Activated T-cell treated with anti-CD3 and anti-CD28 coated beads, Interleukin-2, amount 50 U/mL, for 24 hours (primary cell): Measurements from ENCODE around the gene SHC2.
A peak's percentile ranks its signal among the peaks of the same experiment; 100 is the strongest.

ENCODE experiments used
- DNase-seq: peaks from one replicate; pipeline ENCODE4 v3.0.0-alpha.2; 2020
- H3K27ac Mint-ChIP-seq: 2 replicates; pipeline ENCODE4 v1.8.0; 2020; ENCODE audit warnings: mild to moderate bottlenecking, mixed read lengths
- H3K27me3 Mint-ChIP-seq: 2 replicates; pipeline ENCODE4 v1.8.0; 2020; ENCODE audit warnings: mixed read lengths
- H3K36me3 Mint-ChIP-seq: 2 replicates; pipeline ENCODE4 v1.8.0; 2020; ENCODE audit warnings: low read depth, mixed read lengths
- H3K4me1 Mint-ChIP-seq: 2 replicates; pipeline ENCODE4 v1.8.0; 2020; ENCODE audit warnings: low read depth, mixed read lengths
- H3K4me3 Mint-ChIP-seq: 2 replicates; pipeline ENCODE4 v1.8.0; 2020; ENCODE audit warnings: mild to moderate bottlenecking, moderate library complexity, mixed read lengths
- H3K9me3 Mint-ChIP-seq: 2 replicates; pipeline ENCODE4 v1.8.0; 2020; ENCODE audit warnings: mixed read lengths

SHC2 gene, protein sequence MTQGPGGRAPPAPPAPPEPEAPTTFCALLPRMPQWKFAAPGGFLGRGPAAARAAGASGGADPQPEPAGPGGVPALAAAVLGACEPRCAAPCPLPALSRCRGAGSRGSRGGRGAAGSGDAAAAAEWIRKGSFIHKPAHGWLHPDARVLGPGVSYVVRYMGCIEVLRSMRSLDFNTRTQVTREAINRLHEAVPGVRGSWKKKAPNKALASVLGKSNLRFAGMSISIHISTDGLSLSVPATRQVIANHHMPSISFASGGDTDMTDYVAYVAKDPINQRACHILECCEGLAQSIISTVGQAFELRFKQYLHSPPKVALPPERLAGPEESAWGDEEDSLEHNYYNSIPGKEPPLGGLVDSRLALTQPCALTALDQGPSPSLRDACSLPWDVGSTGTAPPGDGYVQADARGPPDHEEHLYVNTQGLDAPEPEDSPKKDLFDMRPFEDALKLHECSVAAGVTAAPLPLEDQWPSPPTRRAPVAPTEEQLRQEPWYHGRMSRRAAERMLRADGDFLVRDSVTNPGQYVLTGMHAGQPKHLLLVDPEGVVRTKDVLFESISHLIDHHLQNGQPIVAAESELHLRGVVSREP

DNA sequence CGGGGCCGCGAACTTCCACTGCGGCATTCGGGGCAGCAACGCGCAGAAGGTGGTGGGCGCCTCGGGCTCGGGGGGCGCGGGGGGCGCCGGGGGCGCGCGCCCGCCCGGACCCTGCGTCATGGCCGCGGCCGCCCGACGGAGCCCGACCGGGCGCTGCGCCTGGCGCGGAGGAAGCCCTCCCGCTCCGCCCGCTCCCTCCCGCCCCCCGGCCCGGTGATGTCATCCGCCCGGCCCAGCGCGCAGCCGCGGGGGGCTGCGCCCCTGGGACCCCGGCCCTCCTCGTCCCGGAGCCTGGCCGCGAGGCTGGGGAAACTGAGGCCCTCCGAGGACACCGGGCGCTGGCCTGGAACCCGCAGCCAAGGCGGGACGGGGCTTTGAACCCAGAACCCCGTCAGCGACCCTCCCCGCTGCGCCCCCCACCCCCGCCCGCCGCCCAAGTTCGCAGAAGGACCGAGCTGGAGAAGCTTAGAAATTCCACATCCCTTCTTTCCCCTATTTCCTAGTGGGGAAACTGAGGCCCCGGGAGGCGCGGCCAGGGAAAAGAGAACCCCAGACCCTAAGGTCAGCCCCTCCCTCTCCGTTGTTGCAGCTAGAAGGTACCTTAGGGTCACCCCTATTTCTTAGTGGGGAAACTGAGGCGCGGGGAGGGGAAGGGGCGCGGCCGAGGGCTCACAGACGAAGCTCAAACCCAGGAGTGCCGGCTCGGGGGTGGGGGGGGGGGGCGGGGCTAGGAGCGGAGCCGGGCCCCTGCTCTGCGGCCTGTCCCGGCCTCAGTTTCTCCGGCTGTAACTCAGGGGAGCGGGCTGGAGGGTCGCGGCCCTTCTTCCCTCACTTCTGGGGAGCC, at the start of gene SHC2:
Gene SHC2, minus strand, starts transcription at position 157 of the 844 bp plus-strand sequence. Its CDS starts 37 bp downstream, at position 120.
- H3K36me3 Mint-ChIP-seq, result no peaks in the 10 kb centered on the region

DNA sequence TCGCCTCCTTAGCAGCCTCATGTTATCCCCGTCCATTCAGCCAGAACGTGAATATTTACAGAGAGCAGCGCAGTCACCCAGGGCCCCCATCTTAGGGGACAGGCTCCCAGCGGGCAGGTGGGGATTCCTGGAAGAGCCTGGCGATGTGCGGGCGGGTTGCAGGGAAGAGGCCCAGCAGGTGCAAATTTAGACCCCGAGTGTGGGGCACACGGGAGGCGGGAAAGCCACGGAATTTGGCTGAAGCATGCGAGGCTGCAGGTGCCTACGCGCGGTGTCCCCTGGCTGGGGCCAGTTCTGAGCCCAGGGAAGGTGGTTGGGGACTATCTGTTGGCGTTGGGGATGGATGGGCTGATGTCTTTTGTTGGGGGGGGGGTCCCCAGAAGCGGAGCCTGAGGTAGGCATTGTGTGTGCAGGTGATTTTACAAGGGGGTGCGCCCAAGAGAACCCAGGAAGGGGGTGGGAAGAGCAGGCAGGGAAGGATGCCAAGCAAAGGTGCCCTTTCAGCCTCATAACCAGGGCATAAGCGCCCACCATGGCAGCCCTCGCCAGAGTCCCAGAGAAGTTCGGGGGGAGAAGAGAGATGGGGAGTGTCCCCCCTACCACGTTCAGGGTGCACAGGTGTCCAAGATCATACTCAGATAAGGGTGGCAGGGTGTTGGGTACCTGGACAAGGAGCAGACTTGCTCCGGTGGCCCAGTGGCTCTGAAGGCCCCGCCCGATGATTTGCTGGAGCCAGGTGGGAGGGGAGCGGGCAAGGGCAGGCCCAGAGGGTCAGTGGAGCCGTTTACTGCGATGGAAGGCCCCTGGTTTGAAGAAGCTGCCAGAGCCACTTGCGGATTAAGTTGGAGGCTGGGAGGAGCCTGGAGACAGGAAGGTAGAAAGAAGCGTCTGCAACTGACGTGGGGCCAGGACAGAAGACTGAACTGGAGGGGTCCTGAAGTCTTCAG, 47.6 kb upstream of the SHC2 start:
- peaks cover 19% of the 10 kb centered on the region for H3K36me3 Mint-ChIP-seq
- peak overlapping the region; percentile 94 for H3K4me3 Mint-ChIP-seq
- peaks cover 52% of the 10 kb centered on the region for H3K4me1 Mint-ChIP-seq
- H3K9me3 Mint-ChIP-seq, result no peaks in the 10 kb centered on the region
- no peaks in the 10 kb centered on the region for H3K27me3 Mint-ChIP-seq
- DNase-seq, result no peak
- H3K27ac Mint-ChIP-seq, result peak overlapping the region; percentile 100

More for the DNA sequence above, at the start of gene SHC2:
- H3K4me1 Mint-ChIP-seq, result peaks cover 8% of the 10 kb centered on the region
- H3K4me3 Mint-ChIP-seq, result peak within 1 kb of the TSS; percentile 64
- DNase-seq, result no peak
- peaks cover 25% of the 10 kb centered on the region for H3K27me3 Mint-ChIP-seq
- H3K27ac Mint-ChIP-seq, result peak within 1 kb of the TSS; percentile 59
- H3K9me3 Mint-ChIP-seq, result no peaks in the 10 kb centered on the region

DNA sequence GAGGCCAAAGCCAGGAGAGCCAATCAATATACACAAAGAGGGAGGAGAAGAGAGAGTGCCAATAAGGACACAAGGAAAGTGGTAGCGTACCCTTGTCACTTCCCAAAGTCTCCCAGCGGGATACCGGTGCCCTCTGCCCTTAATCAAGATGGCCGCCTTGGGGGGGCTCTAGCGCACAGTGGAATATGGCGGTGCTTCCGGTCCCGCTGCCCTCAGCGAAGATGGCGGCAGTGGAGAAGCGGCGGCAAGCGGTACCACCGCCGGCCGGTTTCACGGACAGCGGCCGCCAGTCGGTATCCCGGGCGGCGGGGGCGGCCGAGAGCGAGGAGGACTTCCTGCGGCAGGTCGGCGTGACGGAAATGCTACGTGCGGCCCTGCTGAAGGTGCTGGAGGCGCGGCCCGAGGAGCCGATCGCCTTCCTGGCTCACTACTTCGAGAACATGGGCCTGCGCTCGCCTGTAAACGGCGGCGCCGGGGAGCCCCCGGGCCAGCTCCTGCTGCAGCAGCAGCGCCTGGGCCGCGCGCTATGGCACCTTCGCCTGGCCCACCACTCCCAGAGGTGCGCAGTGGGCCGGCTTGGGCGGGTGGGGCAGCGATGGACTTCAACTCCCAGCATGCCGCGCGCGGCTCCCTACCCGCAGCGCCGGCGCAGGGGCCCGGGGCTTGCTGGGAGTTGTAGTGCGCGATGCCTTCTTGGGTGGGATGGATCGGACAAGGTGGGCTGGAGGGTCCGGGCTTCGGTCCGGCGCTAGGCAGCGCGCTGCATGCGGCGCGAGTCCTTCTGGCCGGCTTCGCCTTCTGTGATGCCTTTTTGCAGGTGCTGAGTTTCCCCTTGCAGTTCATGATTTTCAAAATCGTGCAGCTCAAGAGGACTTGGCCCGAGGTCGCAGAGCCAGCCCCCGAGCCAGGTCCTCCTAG, 46.7 kb upstream of the SHC2 start, which contains the start of gene TPGS1:
Gene TPGS1, plus strand, starts transcription at position 212 of the 918 bp plus-strand sequence. Its CDS starts 10 bp downstream, at position 222.
- H3K27ac Mint-ChIP-seq, result peak within 1 kb of the TSS; percentile 100
- no peaks in the 10 kb centered on the region for H3K9me3 Mint-ChIP-seq
- peaks cover 19% of the 10 kb centered on the region for H3K36me3 Mint-ChIP-seq
- DNase-seq, result peak; percentile 91
- H3K4me1 Mint-ChIP-seq, result peaks cover 56% of the 10 kb centered on the region
- H3K4me3 Mint-ChIP-seq, result peak within 1 kb of the TSS; percentile 94
- H3K27me3 Mint-ChIP-seq, result no peaks in the 10 kb centered on the region

DNA sequence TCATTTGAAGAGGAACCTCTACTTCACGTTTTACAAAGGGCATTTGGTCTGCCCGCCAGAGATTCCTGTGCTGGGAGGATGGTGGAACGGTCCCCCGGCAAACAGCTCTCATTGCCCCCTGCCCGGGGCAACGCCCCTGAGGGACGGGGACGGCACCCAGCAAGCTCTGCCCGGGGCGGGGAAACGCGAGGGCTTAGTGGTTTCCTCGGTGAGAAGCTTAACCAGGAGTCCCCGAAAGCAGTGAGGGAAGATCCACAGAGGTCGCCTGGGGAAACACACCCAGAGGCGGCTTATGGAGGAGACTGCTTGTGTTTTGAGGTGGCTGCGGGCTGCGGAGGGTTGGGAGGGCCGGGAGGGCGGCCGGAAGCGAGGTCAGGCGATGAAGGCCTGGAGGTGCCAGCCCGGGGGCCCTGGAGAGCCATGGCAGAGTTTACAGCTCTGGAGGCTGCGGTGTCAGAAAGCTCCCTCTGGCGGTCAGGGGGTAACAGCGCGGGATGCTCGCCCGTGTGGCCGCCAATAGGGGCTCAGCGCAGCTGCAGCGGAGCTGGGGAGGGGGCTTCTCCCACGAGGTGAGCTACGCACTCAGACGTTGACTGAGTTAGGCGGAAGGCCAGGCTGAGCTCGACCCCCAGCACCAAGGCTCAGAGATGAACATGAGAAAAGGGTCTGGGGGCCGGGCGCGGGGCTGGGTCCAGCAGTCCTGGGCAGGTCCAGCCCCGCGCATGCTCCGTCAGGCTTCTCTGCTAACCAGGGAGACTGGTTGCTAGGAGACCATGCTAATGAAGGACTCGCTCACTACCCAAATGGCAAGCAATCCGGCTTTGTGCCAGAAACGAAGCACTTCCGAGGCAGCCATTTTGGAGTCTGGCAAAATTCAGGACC, 45.8 kb upstream of the SHC2 start:
- Mint-ChIP-seq H3K9me3 (no peaks in the 10 kb centered on the region), H3K4me1 (peaks cover 50% of the 10 kb centered on the region), H3K27ac (peak overlapping the region; percentile 100), H3K4me3 (peak overlapping the region; percentile 94), H3K36me3 (peaks cover 19% of the 10 kb centered on the region), H3K27me3 (no peaks in the 10 kb centered on the region)
- peak; percentile 96 for DNase-seq

DNA sequence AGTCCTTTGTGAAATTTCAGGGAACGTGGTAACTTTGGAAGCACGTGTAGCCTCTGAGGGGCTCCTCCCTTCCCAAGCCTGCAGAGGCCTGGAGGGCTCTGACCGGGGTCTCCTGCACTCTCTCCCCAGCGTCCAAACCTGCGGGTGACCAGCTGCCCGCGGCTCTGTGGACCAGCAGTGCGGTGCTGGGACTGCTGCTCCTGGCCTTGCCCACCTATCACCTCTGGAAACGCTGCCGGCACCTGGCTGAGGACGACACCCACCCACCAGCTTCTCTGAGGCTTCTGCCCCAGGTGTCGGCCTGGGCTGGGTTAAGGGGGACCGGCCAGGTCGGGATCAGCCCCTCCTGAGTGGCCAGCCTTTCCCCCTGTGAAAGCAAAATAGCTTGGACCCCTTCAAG, 43.8 kb upstream of the SHC2 start:
- peaks cover 14% of the 10 kb centered on the region for H3K36me3 Mint-ChIP-seq
- H3K27me3 Mint-ChIP-seq, result peaks cover under 1% of the 10 kb centered on the region
- peaks cover 32% of the 10 kb centered on the region for H3K4me1 Mint-ChIP-seq
- H3K27ac Mint-ChIP-seq, result no peak overlapping the region
- H3K4me3 Mint-ChIP-seq, result no peak overlapping the region
- DNase-seq, result no peak
- H3K9me3 Mint-ChIP-seq, result no peaks in the 10 kb centered on the region

DNA sequence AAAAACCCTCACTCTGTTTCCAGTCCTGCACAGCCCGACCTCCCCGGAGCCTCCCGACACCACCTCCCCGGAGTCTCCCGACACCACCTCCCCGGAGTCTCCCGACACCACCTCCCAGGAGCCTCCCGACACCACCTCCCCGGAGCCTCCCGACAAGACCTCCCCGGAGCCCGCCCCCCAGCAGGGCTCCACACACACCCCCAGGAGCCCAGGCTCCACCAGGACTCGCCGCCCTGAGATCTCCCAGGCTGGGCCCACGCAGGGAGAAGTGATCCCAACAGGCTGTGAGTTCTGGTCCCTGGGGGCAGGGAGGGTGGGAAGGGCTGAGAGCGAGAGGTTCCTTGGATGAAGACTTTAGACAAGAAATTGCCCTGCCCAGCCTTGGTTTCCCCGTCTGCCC, 40.8 kb upstream of the SHC2 start:
- no peak overlapping the region for H3K4me3 Mint-ChIP-seq
- DNase-seq, result no peak
- peaks cover 17% of the 10 kb centered on the region for H3K4me1 Mint-ChIP-seq
- peaks cover 14% of the 10 kb centered on the region for H3K27me3 Mint-ChIP-seq
- H3K36me3 Mint-ChIP-seq, result no peaks in the 10 kb centered on the region
- no peak overlapping the region for H3K27ac Mint-ChIP-seq
- no peaks in the 10 kb centered on the region for H3K9me3 Mint-ChIP-seq

DNA sequence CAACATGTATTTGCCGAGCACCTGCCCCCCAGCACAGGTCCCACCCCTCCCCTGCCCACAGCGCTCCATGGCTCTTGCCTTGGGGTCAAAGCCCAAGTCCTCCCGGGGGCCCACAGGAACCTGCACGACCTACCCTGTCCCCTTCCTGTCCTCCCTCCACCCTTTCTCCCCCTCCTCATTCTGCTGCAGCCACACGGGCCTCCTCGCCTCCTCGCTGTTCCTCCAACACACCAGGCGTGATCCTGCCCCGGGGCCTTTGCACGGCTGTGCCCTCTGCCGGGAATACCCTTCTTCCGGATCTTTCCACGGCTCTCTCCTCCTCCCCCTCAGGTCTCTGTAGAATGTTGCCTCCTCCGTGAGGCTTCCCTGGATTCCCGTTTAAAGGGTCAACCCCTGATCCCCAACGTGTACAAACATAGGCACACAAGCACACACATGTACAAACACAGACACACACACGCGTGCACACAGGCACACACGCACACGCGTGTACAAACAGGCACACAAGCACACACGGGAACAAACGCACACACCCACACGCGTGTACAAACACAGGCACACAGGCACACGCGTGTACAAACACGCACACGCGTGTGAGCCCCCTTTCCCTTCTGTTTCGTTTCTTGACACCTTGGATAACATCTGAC, 38.3 kb upstream of the SHC2 start:
- Mint-ChIP-seq H3K27me3 (peaks cover 26% of the 10 kb centered on the region), H3K4me3 (no peak overlapping the region), H3K27ac (no peak overlapping the region), H3K9me3 (no peaks in the 10 kb centered on the region), H3K36me3 (no peaks in the 10 kb centered on the region), H3K4me1 (peaks cover 7% of the 10 kb centered on the region)
- DNase-seq, result no peak

- Mint-ChIP-seq H3K36me3 (no peaks in the 10 kb centered on the region), H3K4me3 (no peak overlapping the region), H3K4me1 (peaks cover 7% of the 10 kb centered on the region), H3K27ac (no peak overlapping the region), H3K9me3 (no peaks in the 10 kb centered on the region), H3K27me3 (peaks cover 26% of the 10 kb centered on the region)
- DNase-seq, result no peak
Observed at GRCh38 chr19:498511-498891, 37.7 kb upstream of the SHC2 start.

DNA sequence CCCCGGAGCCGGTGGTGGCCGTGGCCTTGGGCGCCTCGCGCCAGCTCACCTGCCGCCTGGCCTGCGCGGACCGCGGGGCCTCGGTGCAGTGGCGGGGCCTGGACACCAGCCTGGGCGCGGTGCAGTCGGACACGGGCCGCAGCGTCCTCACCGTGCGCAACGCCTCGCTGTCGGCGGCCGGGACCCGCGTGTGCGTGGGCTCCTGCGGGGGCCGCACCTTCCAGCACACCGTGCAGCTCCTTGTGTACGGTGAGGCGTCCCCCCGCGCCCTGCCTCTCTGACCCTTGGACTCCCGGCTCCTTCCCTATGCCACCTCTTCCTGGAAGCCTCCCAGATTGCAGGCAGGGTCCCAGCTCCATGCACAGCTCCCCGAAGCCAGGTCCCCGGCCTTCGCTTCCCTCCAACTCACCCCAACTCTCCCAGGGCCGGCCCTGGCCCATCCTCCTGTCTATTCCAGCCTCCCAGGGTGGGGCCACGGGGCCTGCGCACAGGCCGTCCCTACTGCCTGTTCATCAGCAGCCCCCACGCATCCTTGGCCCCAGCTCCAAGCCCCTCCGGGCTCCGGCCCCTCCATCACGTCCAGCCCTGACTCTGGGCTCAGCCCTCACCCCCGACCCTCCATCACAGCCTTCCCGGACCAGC, 37.2 kb upstream of the SHC2 start:
- peaks cover 26% of the 10 kb centered on the region for H3K27me3 Mint-ChIP-seq
- no peak overlapping the region for H3K4me3 Mint-ChIP-seq
- no peak for DNase-seq
- H3K4me1 Mint-ChIP-seq, result peaks cover 7% of the 10 kb centered on the region
- H3K27ac Mint-ChIP-seq, result no peak overlapping the region
- H3K36me3 Mint-ChIP-seq, result no peaks in the 10 kb centered on the region
- H3K9me3 Mint-ChIP-seq, result no peaks in the 10 kb centered on the region

DNA sequence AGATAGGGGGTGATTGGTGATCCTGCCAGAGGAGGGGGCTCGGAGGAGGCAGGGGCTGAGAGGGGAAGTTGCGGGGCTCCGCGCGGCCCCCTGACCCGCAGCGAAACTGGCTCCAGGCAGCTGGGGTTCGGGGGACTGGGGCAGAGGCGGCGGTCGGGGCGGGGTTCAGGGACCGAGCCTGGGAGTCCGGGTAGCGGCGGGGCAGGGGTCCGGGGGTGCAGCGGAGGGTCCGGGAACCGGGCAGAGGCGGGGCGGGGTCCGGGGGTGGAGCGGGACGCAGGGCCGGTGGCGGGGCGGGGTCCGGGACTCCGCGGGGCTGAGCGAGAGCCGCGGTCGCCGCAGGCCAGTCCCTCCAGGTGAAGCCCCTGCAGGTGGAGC, 36.6 kb upstream of the SHC2 start:
- peaks cover 4% of the 10 kb centered on the region for H3K4me1 Mint-ChIP-seq
- H3K9me3 Mint-ChIP-seq, result no peaks in the 10 kb centered on the region
- no peak overlapping the region for H3K27ac Mint-ChIP-seq
- peaks cover 26% of the 10 kb centered on the region for H3K27me3 Mint-ChIP-seq
- H3K36me3 Mint-ChIP-seq, result no peaks in the 10 kb centered on the region
- DNase-seq, result no peak
- no peak overlapping the region for H3K4me3 Mint-ChIP-seq

DNA sequence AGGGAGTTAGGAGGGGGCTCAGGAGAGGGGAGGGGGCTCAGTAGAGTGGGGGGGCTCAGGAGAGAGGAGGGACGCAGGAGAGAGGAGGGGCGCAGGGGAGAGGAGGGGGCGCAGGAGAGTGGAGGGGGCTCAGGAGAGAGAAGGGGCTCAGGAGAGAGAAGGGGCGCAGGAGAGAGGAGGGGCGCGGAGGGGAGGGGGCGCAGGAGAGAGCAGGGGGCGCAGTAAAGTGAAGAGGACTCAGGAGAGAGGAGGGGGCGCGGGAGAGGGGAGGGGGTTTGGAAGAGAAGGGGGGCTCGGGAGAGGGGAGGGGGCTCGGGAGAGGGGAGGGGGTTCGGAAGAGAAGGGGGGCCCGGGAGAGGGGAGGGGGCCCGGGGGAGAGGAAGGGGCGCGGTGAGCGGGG, 36.2 kb upstream of the SHC2 start:
- Mint-ChIP-seq H3K4me3 (no peak overlapping the region), H3K27me3 (peaks cover 26% of the 10 kb centered on the region), H3K36me3 (no peaks in the 10 kb centered on the region), H3K4me1 (peaks cover 3% of the 10 kb centered on the region), H3K27ac (no peak overlapping the region), H3K9me3 (no peaks in the 10 kb centered on the region)
- no peak for DNase-seq
